OCI-M2 (cell line): Measurements from ENCODE around the gene PIK3C3.
"Not testable (repeated sequence)": the region's sequence is repeated elsewhere in the genome, so short reads cannot be mapped to it uniquely, and the experiment has no call there.

Experiments used
- DNase-seq: peaks from one replicate; lab custom pipeline; 2025; ENCODE audit not compliant: unreplicated experiment; lab: John Stamatoyannopoulos, UW

Gene PIK3C3

DNA sequence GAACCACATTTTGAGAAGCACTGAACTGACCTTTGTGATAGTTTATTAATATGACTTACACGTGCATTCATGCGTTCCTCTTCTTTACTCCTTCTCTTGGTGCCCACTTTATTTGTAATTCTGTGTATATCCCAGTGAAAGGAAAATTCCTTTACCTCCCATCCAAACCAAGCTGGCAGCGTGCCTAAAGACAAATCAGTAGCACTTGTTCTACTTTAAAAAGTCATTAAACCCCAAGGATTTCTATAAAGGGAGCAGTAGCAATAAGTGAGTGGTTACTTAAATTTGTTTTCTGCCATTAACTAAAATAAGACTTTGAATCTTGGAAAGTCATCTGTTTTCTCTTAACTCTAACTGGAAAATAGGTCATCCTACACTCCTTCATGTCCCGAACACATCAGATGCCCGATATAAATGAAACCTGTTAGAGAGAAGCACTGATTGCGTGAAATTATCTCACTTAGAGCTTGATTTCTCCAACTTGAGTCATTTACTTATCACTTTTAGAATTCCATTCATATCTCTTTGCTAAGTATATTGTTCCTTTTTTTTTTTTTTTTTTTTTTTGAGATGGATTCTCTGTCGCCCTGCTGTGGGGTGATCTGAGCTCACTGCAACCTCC is 10.7 kb downstream of the PIK3C3 start:
- DNase-seq: no peak

- DNase-seq: no peak
These were observed 11.9 kb downstream of the PIK3C3 start for GRCh38 chr18:41966943-41967342.

DNA sequence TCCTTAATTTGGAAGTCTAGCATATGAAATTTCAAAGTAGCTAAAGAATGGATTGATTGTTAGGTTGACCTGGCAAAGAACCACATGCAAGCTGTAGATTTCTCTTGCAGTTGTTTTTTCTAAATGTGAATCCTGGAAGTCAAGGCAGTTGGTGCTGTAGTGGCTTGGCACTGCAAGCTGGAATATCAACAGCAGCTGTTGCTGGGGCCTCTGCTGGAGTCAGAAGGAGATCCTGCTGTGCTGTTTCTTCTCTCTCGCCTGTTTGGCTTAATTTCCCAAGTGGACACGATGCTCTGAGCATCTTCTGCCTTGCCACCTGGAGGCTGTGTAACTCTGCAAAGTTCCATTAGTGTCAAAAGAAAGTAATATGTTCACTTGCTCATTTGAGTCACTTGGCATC is 12.6 kb downstream of the PIK3C3 start:
- DNase-seq: no peak

GRCh38 chr18:41969881-41970280 is 14.8 kb downstream of the PIK3C3 start:
- DNase-seq: no peak

- DNase-seq: no peak
These were observed 17.3 kb downstream of the PIK3C3 start for GRCh38 chr18:41972067-41972925.

DNA sequence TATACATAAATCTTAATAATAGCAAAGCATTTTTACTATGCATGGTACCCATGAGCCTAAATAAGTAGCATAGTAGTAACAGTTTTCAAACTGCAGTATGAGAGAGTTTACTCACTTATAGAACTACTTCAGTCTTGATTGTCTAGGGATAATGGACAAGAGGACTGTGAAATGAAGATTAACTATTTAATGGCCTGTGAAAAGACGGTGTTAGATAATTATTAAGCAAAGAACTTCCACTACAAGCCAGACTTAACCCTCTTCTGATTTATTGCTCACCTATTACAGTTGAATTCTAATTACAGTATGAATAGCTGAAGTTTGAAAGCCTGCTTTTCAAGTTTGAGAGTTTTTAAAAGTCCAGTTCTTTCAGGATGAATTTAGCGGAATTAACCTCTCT is 18.9 kb downstream of the PIK3C3 start:
- no peak for DNase-seq

DNA sequence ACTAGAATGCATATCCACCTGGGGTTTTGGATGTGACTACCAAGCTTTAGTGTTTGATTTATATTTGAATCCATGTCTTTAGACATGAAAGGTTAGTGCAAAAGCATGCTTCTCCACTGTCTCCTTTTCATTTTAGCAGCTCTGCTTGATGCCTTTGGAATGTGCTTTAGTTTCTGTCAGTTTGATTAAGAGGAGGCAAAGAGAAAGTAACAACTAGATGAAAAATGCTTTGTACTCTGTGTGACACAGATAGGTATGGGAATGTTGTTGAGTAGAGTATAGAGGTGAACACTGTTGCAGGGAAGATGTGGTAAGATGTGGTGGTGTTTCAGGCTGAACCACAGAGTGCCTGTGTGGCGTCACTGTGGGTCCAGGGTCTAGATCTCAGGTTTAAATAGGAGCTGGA is 19.8 kb downstream of the PIK3C3 start:
- no peak for DNase-seq

DNA sequence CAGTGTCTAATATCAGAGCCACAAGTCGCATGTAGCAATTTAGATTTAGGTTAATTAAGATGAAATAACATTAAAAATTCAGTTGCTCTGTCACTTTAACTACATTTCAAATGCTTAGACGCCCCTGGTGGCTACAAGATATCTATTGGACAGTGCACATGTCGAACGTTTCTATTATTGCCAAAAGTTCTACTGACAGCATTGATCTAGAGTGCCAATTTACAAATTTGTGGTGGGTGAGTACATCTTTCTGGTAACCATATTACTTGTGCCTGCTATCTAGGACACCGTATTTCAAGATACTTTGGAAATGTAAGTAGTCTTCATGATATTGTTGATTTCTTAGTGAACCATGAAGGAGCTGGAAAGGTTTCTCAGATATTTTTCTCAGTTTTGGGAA is 20.2 kb downstream of the PIK3C3 start:
- no peak for DNase-seq

DNA sequence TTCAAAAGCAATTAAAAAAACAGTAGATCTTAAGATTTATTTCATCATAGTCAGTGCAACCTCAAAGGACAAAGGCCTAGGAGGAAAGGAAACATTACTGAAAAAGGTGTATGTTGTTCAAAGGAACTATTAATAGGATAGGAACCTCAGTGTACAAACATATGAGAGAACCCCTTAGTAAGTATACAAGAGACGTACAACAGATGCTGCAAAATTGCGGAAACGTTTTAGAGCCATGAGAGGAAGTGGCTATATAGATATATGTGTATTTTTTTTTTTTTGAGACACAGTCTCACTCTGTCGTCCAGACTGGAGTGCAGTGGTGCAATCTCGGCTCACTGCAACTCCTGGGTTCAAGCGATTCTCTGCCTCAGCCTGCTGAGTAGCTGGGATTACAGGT is 22.2 kb downstream of the PIK3C3 start:
- no peak for DNase-seq

DNA sequence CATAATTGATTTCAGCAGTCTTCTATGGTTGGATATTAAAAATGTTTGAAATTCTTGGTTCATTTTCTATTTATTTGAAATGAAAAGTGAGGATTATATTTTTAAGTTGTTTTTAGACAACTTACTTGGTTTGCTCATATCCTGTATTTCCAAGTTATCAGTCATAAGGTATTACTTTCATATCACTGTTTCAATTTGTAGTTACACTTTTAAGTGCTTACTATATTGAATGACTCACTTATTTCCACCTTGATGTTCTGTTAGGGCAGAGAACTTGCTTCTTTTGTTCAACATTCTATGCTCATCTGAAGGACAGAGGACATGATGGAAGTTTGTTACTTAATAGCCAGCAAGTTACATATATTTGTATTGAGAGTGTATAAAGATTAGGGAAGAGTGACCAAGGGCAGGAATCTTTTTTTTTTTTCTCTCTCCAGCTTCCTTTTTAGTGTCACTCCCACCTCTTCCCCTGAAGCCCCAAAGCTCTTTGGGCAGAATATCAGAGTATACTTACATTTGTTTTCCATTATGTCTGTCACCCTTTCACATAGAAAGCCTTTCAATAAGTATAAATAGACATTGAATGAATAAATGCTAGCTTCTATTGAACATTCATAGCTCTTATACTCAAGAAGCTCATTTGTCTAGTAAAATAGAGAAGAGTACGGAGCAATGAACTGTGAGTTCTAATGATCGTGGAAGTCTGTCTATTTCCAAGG is 28.1 kb downstream of the PIK3C3 start:
- no peak for DNase-seq

- DNase-seq: no peak
These were observed 30.9 kb downstream of the PIK3C3 start for GRCh38 chr18:41985914-41986313.

- no peak for DNase-seq
These were observed 34.5 kb downstream of the PIK3C3 start for GRCh38 chr18:41989508-41989907.

DNA sequence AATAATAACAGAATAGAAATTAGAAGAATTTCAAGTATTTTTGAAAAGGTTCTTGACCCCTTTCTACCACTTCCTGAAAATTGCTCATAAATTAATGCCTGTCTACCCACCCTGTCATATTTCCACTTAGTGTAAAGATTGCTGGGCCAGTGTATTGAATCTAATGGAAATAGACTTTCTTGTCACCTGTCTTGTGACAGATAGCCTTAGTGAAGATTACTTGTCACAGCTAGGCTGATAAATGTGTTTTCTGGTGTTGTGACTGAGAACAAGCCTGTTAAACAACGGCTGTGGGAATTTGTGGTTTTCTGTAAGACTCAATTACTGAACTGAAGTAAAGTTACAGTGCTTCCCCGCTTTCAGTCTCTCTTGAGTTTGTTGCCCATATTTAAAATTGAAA is 37.0 kb downstream of the PIK3C3 start:
- no peak for DNase-seq

DNA sequence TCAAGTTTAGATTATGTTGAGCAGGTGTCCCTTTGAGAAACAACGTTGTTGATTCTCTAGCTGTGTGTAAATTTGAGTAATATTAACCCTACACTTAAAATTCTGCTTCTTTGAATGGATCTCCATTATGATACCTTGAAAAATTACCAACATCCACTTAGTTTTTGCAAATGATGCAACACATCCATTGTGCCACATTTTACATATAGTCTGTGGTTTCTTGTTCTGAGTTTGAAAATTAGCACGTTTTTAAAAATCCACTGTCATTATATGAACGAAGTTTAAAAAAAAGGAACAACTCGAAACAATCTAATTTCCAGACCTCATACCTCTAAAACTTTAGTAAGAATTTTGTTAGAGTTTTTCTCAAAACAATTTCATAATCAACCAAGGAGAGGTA is 37.7 kb downstream of the PIK3C3 start:
- DNase-seq: no peak

DNA sequence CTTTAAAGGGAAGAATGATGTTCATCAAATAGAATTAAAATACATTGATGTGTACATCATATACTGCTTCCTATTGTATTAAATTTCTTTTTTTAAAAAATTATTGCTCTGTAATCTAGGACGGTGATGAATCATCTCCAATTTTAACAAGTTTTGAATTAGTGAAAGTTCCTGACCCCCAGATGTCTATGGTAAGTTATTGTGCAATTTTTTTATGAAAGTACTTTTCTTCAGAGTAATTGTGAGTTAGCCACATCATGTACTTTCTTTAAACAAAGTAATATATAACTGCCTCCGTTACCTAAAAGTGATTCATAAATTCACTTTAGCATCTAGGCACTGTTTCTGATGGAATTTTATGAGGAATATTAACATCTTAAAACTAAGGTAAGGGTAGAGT is 38.1 kb downstream of the PIK3C3 start:
- DNase-seq: no peak

GRCh38 chr18:41996020-41996419 is 41.0 kb downstream of the PIK3C3 start:
- DNase-seq: no peak

DNA sequence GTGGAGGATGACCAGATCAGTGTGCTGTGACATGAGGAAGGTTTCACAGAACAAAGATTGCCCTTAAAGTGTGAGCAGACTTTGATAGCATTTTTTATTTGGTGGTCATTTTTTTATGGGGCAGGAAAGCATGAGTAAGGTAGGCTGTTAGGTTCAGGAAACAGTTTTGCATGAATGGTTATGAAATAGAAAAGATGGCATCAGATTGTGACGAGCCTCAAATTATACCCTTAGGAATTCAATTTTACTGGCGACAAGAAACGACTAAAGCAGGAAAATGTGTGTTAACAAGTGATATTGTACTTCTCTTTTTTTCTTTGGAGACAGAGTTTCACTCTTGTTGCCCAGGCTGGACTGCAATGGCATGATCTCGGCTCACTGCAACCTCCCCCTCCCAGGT is 44.7 kb downstream of the PIK3C3 start:
- no peak for DNase-seq

- DNase-seq: no peak
These were observed 46.8 kb downstream of the PIK3C3 start for GRCh38 chr18:42001801-42002200.

GRCh38 chr18:42004653-42005052 is 49.6 kb downstream of the PIK3C3 start:
- no peak for DNase-seq

DNA sequence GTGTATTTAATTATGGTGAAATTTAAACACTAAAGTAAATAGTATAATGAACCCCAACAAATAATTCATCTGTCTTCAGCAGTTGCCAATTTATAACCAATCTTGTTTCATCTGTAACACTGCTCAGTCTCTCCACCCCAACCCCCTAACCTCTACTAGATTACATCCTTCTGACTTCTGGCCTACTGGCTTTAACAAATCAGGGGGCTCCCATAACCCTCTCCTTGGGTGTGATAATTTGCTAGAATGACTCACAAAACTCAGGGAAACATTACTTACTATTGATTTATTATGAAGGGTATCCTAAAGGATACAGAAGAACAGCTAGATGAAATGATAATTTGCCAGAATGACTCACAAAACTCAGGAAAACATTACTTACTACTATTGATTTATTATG is 50.7 kb downstream of the PIK3C3 start:
- no peak for DNase-seq

- DNase-seq: not testable (repeated sequence)
These were observed 54.4 kb downstream of the PIK3C3 start for GRCh38 chr18:42009457-42009856.

GRCh38 chr18:42011053-42011452 is 56.0 kb downstream of the PIK3C3 start:
- DNase-seq: no peak
